ENCODE data around the gene ASCL4. TPM values are rescaled to one million over a fixed set of nuclear protein-coding genes. Genes with fewer than 3 reads are reported as not detected.
"Not testable (repeated sequence)": the region's sequence is repeated elsewhere in the genome, so short reads cannot be mapped to it uniquely, and the experiment has no call there.

Gene ASCL4
- total RNA-seq, 1 experiment from 2014 or later: not detected

DNA sequence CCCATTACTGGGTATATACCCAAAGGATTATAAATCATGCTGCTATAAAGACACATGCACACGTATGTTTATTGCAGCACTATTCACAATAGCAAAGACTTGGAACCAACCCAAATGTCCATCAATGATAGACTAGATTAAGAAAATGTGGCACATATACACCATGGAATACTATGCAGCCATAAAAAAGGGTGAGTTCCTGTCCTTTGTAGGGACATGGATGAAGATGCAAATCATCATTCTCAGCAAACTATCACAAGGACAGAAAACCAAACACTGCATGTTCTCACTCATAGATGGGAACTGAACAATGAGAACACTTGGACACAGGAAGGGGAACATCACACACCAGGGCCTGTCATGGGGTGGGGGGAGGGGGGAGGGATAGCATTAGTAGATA, 46.8 kb upstream of the ASCL4 start:
- H4K20me1 ChIP-seq (ENCODE audit: control insufficient read depth, insufficient read depth, insufficient read length); H2AFZ ChIP-seq (ENCODE audit: low read length); H3K27ac Mint-ChIP-seq; DNase-seq; H3K18ac ChIP-seq (ENCODE audit: insufficient read length, low read depth, low read length); H2BK5ac ChIP-seq (ENCODE audit: insufficient read length, low read length); H3K4ac ChIP-seq (ENCODE audit: low read depth, low read length); H3K4me1 ChIP-seq (ENCODE audit: insufficient read depth, low read length); H3K79me1 ChIP-seq (ENCODE audit: insufficient read depth, low read depth, low read length, poor library complexity, severe bottlenecking); H3K4me1 Mint-ChIP-seq; H3K27me3 Mint-ChIP-seq (ENCODE audit: low read depth); H3K9me3 ChIP-seq (ENCODE audit: control insufficient read depth, low read depth, low read length); H4K91ac ChIP-seq (ENCODE audit: insufficient read length, low read depth, low read length); H3K56ac ChIP-seq (ENCODE audit: insufficient read length, low read depth, low read length); H2BK120ac ChIP-seq (ENCODE audit: low read depth, low read length, poor library complexity, severe bottlenecking); H3K4me3 Mint-ChIP-seq; H4K5ac ChIP-seq (ENCODE audit: insufficient read length, low read depth, low read length); H3K27ac ChIP-seq (ENCODE audit: insufficient read length, low read depth, low read length); H2AK5ac ChIP-seq (ENCODE audit: insufficient read length, low read length); H2BK20ac ChIP-seq (ENCODE audit: low read depth, low read length, poor library complexity, severe bottlenecking); H3T11ph ChIP-seq (ENCODE audit: low read length); H2BK12ac ChIP-seq (ENCODE audit: insufficient read length, low read depth, low read length); H3K9ac ChIP-seq (ENCODE audit: extremely low read depth, insufficient read length, low read length); H3K79me2 ChIP-seq (ENCODE audit: insufficient read depth, low read length); H3K23ac ChIP-seq (ENCODE audit: insufficient read length, low read depth, low read length); H3K4me2 ChIP-seq (ENCODE audit: insufficient read depth, insufficient read length, low read length); H2BK15ac ChIP-seq (ENCODE audit: low read depth, low read length); H3K14ac ChIP-seq (ENCODE audit: insufficient read depth, low read length); H3K23me2 ChIP-seq (ENCODE audit: insufficient read length, low read depth, low read length, poor library complexity, severe bottlenecking); H4K8ac ChIP-seq (replicated peaks; ENCODE audit: insufficient read length, low read depth, low read length); H3K27me3 ChIP-seq (ENCODE audit: insufficient read depth, low read length): not testable (repeated sequence)
- WGBS (ENCODE audit: extremely low coverage, insufficient read length, low lambda C conversion rate): no CpG with 5 or more reads among the region's 1 CpG
- Mint-ChIP-seq H3K36me3 (ENCODE audit: insufficient read depth in 1 of 3, low read depth in 3 of 3) (peaks cover 6 to 15% (median 6%) of the 10 kb centered on the region in 3 experiments; a peak in 6 of 7 replicates), H3K9me3 (peaks cover 0 to 10% of the 10 kb centered on the region in 2 experiments; a peak in 4 of 5 replicates)

Data from H9 (cell line).